GM18519 (cell line): ENCODE results near the gene XPNPEP1.

Experiments
- ATAC-seq: cut with Tn5 transposase; IDR thresholded peaks from one replicate; pipeline ENCODE4 v1.9.1; 2021; ENCODE audit warnings: mild to moderate bottlenecking, moderate library complexity; ENCODE audit not compliant: unreplicated experiment, low FRiP score

The XPNPEP1 gene

DNA sequence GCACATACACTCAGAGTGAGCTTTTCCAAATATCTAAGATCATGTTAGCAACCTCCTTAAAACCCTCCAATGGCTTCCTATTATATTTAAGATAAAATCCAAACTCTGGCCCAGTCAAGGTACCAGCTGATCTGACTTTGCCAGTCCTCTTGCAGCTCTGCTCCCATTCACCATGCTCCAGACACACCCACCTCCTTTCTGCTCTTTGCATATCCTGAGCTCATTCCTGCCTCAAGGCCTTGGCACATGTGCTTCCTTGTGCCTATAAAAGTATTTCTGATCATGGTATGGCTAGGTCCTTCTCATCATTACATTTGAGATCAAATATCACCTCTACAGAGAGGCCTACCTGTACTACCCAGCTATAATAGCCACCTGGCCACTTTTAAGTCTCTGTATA, 27.5 kb downstream of the XPNPEP1 start:
- ATAC-seq, result no peak

DNA sequence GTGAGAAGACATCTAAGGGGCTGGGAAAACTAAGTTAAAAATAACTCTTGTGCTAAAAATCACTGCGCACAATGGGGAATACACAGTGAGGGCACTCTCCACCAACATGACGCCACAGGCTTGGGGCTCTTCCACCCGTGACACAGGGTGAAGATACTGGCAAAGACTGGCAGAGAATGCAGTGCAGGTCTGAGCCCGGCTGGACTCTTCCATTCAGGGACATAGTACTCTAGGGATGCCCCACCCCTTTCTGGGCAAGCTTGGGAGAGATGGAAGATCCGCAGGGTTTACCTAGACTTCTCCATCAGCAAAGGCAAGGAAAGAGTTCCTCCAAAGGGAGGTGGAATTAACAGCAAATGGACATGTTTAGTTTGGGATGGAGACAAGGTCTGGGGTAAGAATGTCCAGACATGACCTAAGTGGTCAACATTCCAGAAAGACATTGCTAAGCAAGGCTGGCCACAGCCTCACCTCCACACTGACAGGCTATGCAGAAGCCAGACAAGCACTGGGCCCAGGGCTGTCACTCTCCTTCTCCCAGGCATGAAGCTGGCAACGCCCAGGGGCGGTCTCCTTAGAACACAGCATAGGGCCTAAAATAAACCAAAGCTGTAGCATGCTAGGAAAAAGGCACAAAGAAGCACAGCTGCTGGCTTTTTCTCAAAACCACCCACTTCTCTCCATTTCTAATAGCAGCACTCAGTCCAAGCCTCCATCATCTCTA, 28.1 kb downstream of the XPNPEP1 start:
- no peak for ATAC-seq

DNA sequence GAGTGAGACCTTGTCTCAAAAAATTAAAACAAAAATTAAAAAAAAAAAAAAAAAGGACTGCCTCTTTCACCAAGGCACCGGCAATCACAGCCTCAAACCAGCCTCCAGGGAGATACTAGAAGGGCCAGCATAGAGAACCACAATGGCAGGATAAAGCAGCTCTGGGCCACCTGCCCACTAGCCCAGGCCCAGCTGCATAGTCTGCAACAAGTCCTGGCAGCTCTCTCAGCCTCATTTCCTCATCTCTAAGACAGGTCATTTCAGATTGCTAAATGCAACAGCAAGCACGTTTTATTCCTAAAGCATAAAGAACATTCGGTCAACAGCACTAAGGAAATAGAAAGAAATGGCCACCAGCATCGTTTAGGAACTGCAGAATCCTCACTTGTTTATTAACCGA, 28.8 kb downstream of the XPNPEP1 start:
- ATAC-seq, result no peak

DNA sequence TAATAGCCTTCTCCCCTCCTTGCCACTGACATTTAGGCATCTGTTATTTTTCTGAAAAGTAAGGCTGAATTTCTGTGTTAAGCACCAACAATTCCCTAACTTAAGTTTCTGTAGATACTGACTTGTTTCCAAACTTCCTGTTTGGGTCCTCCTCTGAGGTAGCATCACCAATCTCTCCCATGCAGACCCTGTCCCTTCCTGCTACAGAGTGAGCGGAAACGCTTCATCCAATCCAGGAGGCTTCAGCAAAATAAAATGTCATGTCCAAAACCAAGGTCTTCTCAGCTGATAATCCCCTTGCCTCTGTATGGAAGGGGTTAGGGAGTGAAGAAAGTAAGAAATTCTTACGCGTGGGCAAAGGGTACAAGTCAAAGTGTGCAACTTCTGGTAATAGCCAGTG, 29.9 kb downstream of the XPNPEP1 start:
- no peak for ATAC-seq

DNA sequence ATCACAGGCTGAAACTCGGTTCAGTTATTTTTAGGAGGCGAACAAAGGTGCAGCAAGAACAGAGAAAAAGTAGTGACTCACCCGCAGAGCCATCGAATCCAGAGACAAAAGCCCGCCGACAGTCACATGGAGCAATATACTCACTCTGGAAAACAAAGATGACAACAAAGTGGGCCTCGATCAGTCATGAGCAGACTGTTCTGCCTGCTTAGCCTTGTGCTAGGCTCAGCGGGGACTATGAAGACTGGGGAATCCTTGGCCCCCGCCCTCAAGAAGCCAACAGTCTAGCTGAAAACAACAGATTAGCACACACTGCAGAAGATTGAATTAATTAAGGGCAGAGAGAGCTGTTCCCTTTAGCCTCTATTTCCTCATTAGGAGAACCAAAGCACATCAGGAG, 30.4 kb downstream of the XPNPEP1 start:
- no peak for ATAC-seq

DNA sequence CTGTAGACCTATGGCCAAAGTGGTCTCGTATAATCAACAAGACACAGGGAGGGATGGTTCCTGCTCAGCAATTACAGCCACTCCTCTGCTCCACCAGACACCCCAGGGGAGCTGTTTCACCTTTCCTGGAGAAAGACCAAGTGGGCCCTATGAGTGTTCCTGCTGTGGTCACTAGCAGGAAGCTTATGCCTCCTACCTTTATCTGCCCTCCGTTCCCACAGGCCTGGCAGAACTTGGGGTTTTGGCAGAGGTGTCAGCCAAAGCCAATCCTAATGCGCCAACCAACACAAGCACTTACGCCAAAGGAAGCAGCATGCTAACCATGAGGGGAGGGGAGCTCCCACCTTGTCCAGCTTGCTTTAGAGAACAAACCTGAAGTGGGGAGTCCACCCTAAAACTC, 31.2 kb downstream of the XPNPEP1 start:
- ATAC-seq, result no peak

DNA sequence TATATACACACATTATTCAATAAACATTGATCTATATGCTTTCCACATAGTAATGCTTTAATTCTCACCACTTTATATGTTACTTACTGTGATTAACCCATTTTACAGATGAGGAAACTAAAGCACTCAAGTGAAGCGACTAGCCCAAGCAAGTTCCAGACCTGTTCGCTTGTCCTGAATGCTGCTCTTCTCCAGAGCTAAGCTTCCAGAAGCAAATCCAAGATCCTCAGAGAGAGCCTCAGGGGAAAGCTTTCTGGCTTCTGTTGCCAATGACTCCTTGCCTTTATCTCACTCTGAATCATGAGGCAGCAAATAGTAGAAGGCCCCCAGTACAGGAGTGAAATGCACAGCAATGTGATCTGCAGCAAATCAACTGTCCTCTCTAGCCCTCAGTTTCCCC, 32.2 kb downstream of the XPNPEP1 start:
- ATAC-seq, result no peak

DNA sequence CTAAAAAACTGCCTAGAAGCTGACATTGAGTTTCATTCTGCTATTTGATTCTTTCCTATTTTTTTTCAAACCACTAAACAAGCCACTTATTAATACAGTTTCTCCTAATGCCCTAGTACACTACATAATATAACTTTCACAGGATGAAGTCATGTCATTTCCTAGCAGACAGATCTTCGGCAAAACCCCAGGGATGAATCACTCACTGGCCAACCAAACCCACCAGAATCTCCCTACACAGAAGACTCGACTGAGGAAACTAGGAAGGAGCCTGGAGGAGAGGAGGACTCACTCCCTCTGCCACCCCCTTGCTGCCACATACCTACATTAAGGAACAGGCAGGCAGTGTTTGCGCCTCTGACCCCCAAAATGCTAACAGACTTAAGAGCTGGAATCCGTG, 33.4 kb downstream of the XPNPEP1 start:
- ATAC-seq, result no peak

DNA sequence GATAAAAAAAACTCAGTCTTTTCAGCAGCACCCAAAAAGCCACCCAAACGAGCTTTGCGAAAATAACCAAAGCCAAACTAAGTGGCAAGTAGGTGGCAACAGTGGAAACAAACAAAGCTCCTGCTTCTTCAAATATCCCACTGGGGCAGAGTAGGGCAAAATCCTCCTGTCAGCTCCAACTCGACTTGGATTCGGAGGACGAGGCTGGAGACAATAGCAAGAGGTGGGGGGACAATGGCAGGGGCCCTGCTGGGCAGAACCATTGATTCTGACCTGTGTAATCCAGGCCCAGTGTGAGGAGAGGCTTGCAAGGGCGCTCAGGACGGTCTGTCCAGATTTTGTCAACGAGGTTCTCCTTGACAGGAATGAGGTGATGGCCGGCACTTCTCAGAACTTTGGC, 35.5 kb downstream of the XPNPEP1 start:
- no peak for ATAC-seq

DNA sequence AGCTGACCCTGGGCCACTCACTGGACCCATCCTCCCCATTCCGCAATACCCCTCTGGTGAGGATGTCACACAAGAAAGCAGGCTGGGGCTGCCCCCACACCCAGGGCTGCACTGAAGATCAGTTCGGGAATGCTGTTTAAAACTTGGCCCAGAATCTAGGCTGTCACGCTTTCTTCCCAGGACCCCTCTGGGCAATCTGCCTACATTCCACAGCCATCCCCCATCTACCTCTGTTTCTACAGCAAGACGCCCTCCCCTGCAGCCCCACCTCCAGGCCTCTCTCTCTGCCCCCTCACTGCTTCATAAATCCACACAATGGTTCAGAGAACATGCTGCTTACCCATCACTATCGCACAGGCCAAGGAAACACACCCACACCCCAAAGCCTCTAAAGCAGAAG, 36.1 kb downstream of the XPNPEP1 start:
- ATAC-seq, result no peak

DNA sequence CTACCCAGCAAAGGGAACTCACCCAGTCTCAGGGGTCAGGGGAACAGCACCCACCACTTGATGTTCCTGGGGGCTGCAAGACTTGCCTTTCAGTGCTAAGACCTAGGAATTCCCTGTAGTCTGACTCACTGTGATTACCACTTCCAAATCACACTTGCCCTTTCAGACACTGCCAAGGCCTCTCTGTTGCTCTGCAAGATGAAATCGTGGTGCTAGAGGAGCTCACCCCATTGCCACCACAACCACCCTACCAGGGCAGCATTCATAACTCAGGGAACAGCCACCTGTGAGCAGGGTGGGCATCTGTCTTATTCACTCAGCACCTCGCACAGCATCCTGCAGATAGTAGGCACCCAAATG, 36.5 kb downstream of the XPNPEP1 start:
- ATAC-seq, result no peak

DNA sequence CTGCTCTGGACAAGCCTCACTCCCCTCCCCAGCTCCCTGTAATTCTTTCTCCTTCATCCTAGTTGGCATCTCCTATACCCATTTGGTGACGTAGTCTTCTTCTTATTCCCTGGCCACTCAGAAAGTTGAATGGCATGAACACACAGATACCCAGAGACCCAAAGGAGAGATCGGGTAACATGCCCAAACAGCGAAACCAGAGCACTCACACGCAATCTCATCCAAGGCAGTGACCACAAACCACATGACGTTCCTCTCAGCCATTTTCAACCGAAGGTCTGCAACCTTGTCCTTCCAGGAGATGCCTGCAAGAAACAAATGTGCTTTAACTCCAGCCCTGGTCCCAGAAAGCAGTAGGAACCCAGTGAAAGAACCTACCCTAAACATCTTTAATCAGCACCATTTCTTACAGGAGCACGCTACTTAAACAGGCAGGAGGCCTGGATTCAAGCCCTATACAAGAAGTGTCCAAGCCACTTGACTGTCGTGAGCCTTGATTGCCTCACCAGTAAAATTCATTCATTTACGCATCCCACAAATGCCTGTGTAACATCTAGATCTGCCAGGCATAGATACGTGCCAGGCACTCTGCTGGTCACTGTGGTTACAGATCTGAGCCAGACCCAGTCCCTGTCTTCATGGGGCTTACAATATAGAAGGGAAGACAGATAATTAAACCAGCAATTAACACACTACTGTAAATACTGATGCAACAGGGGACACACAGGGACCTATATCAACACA, 37.1 kb downstream of the XPNPEP1 start:
- no peak for ATAC-seq

DNA sequence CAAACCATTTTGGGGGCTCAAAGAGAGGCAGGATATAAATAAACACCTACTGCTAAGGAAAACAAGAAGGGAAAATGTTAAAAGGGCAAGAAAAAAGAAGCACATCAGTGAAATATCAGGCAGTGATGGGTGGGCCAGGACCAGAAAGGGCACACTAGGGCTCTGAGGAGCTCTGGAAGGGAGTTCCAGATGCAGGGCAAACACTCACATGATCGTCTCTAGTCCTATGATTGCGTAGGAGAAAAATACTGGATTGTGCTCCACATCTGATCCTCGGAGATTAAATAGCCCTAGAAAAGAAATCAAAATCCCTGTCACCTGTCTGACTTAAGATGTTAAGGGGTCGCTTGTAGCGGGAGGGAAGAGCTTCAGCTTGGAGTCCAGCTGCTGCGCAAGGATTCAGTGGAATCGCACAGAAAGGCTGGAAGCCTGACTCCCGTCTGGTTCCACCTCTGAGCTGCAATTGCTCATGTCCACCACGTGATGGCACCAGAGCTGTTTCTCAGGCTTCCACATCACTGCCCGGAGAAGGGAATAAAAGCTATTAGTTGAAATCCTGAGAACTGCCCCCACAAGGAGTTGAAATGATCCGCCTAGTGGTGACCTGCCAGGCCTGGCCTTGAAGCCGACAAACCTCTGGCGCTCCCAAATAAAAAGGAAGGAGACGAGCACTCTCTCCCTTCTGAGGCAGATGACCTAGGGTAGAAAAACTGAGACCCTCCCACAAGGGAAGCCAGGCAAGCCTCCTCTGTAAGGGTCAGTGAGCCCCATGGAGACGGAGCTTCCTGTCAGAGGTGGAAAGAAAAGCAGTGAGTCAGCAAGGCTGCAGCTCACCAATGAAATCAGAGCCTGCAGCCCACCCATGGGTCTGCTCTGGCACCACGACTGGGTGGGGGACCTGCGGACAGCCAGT, 39.2 kb downstream of the XPNPEP1 start:
- ATAC-seq, result peak; percentile 52

DNA sequence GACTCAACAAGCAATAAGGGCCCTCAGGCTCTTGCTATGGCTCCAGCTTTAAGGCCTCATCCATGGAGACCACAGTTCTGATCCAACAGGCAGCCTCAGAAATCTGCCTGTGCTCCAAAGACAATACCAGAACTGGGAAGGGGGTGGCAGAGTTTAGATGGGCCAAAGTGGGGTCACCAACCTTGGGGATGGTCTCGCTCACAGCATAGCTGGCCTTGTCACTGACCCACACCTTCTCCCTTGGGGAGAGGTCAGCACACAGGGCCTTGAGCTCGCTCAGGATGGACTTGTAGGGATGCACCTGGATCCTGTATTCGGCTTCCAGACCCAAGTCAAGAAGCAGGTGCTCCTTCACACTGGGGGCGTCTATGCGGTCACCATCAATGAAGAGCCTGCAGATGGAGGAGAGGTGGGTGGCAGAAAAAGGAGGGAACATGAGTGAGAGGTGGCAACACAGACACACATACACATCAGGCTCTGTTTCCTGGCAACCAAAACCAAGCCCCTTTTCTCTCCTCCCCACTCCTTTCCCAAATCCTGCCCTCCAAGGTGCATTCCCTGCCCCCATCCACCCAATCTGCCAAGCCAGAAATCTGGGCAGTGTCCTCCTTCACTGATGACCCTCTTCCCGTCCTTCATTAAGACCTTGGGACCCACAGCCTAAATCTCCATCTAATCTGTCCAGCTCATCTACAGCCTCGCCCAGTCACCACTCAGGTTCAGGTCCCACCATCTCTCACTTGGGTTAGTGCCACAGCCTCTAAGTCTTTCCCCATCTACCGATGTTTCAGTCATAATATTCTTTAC, 40.9 kb downstream of the XPNPEP1 start:
- ATAC-seq, result no peak

DNA sequence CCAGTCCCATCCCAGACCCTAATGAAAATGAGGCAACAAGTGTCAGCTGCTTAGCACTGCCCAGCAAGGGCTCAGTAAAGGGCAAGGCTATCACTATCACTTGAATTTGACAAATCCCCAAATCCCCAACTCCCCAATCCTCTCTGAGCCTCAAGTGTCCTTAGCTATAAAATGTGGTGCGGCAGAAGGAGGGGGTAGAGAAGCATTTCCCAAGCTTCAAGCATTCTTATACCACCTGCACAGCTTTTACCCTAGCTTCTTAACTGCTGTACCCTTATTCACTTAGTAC, 41.6 kb downstream of the XPNPEP1 start:
- ATAC-seq, result no peak

DNA sequence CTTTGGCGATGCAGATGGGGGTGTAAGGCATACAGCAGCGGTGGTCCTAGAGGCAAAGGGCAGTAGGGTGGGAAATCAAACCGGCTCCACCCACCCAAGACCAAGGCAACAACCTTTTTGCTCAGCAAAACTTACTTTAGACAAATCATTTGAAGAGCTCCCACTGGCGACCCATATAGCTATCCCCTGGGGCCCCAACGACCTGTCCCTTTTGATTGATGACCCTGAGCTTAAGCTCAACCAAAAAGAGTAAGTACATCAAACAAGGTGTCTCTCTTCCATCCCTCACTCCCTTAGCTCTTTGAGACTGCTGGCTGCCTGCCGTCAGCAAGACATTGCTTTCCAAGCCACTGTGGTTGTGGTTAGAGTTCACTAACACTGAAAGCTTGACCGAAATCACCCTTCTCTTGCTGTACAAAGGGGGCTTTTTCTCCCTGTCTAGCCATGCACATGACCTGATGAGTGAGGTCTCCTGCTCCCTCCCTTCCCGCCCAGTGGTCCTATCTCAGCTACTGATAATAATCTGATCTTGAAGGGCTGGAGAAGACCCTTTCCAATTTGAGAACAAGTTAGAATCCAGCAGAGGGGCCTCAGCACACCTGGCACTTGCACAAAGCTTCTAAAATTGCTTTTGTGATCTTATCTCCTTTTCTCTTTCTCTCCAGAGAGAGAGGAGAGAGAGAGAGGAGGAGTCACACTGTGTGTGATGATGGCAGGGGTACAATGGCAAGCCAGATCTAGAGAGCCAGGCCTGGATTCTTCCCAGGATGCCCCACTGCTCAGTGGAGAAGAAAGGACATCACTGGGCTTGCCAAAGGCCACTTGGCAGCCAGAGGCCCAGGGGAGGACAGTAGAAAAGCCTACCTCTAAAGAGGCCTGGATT, 42.2 kb downstream of the XPNPEP1 start:
- ATAC-seq, result no peak

DNA sequence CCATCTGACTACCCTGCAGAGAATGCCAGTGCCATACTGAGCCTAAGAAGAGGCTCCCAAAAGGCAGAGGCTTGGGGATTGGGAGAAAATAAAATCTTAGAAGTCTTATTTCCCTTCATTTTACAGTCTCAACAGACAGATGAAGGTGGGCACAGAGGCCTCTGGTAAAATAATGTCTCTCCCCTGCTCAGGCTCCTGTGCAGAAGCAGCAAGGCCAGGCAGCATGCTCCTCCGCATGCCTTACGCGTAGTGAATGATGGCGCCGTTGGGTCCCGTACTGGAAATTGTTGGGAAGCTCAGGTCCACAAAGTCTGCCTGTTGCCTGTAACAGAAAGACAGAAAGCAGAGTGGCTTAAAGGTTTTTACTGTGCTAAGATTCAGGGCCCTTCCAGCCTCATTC, 45.8 kb downstream of the XPNPEP1 start:
- ATAC-seq, result no peak

DNA sequence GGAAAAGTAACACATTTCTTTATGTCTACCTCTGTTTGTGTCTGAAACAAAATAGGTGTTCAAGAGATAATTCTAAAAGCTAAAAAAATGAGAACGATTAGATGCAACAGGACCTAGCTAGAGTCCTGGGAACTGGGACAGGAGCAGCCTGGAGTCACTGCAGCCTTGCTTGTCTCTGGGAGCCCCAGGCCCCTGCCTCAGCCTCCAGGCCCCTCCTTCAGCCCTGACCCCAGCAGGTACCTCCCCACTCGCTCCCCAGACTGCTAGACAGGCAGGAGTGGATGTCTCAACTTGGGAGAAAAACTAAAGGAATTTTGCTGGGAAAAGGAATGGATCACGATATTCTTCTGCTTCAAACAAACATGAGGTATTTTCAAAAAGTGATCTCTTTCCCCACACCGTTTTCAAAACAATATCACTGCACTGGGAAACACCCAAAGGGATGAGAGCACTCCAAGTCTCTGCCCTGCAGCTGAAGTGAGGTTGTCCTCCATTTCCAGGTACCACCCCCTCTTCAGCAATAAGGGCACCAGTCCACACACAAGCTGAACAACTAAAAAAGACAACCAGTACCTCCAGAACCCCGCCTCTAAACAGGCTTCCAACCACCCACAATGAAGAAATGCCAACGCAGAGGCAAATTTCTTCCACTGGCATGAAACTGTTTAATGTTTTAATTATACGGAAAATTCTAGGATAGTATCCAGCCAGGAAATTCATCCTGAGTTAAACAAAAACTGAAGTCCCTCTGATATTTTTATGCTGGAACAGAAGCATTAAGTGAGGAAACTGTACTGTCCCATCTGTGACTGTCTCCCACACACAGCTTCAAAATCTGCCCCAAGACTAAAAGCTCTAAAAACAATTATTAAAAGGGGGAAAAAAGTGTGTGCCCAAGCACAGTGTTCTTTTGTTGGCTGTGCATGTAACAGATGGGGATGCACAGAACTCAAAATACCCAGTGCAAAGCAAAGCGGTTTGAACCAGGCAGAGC, 47.2 kb downstream of the XPNPEP1 start:
- no peak for ATAC-seq

DNA sequence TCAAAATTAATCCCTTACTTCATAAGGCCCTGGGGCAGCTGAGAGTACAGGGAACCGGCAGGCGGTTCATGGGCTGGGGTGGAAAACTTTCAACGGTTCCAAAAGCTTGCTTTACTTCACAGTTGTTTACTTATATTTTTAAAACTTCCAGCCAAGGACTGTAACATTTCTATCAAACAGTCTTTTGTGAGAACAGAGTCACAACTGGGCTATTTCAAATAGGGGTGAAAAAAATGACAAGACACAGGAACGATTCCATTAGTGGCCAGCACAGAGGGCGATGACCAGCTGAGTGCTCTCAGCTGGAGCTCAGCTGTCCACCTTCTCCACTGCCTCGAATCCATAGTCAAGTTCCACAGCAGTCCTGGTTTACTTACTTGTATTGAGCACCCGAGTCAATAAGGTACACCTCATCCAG, 48.2 kb downstream of the XPNPEP1 start:
- ATAC-seq, result no peak
